GM21423 (cell line): Measurements from ENCODE around the gene VSTM4.

Experiments used
- ATAC-seq: cut with Tn5 transposase; IDR thresholded peaks from one replicate; pipeline ENCODE4 v1.9.1; 2021; ENCODE audit warnings: mild to moderate bottlenecking, moderate library complexity; ENCODE audit not compliant: unreplicated experiment

Gene VSTM4

GRCh38 chr10:49075743-49076142 is 39.6 kb downstream of the VSTM4 start:
- no peak for ATAC-seq

DNA sequence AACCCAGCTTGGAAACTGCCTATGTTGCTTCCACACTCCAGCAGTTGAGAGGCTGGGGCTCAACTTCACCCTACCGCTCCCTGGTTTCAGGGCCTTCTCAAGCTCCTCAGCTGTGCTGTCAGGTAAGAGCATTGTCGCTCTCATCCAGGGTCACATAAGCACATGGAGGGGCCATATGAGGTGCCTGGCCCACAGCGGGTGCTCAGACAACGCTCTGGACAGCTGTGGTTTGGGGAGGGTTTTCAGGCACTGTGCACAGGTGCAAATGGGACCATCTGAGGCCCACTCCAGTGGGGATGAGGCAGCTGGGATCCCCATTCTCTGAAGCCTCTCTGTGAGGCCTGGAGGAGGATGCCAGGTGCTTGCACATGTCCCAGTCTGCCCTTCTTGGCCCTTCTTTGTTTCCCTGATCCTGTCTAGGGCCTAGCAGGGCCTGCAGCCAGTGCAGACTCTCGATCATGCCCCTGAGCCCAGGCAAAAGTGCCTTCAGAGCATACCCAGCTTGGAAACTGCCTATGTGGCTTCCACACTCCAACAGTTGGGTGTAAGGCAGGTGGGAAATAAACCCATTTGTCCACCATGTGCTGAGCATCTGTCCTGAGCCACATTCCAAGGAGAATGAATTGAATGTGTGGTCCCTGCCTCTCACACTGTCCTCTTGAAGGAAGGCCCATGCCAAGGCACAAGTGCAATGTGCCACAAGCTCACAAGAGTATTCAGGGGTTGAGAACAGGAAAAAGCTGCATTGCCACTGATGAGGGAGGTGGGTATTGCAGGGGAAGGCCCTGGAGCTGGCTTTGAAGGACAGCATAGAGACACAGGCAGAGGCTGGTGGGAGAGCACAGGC is 40.3 kb downstream of the VSTM4 start:
- no peak for ATAC-seq

GRCh38 chr10:49072166-49072885 is 43.0 kb downstream of the VSTM4 start:
- no peak for ATAC-seq

DNA sequence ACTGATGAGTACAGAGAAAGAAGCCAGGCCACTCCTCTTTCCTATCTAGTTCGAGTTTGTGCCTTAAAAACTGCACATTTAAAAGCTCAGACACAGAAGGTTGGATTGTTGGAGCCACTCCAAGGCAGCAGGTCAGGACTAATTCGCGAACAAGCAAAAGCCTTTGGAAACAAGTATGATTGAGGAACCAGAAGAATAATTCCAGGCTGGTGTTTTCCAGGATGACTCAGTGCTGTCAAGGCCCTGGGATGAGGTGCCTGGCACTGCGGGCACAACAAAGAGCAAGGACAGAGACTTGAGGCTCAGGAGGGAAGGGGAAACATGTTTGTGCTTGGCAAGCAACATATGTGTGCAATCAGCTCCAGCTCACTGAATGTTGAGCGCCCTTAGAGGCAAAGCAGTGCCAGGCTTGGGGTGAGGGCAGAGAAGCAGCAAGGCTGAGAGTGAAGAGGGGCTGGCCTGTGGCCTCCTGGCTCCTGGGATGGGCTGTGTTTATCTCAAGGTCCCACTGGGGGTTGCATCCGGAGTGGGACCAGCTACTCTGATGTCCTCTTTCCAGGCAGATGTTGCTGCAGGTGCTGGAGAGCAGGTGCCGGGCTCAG is 44.1 kb downstream of the VSTM4 start:
- ATAC-seq = no peak

DNA sequence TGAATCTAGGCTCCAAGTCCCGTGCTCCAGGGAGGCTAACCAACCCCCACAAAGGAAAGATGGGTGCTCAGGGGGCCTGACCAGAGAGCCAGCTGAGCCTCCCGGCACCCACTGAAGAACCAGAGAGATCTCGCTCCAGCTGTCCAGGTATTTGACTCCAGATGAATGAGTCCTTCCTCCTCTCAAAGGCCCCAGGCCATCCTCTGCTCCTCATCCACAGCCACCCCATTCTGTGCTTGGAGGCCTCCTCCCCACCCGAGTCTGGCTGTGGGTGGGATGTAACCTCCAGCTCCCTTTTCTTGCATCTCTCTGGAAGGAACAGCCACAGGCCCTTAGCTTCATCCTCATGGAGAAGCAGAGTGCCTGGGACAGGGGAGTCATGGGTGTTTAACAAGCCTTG is 44.6 kb downstream of the VSTM4 start:
- ATAC-seq = no peak

- no peak for ATAC-seq
Observed at GRCh38 chr10:49068672-49069217, 46.6 kb downstream of the VSTM4 start.

DNA sequence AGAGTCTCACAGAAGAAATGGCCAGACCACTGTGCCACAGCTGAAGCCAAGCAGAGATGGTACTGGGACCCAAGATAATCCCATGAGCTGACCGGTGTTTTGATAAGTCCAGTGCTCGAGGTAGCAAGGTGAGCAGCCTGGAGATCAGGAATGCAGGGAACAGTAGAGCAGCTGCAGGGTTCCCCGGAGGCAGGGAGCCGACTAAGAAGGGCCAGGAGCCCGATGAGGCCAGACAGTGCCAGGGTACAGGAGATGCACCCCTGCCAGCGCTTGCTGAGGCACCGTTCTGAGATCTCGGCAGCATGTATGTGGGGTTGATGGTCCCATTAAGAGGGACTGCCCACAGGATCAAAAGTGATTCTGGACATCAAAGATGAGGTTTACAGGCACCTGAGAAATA is 47.1 kb downstream of the VSTM4 start:
- ATAC-seq = no peak

- ATAC-seq = no peak
Observed at GRCh38 chr10:49066944-49067730, 48.2 kb downstream of the VSTM4 start.

GRCh38 chr10:49062229-49062628 is 53.1 kb downstream of the VSTM4 start:
- ATAC-seq = no peak

- ATAC-seq = no peak
Observed at GRCh38 chr10:49061667-49062066, 53.7 kb downstream of the VSTM4 start.

DNA sequence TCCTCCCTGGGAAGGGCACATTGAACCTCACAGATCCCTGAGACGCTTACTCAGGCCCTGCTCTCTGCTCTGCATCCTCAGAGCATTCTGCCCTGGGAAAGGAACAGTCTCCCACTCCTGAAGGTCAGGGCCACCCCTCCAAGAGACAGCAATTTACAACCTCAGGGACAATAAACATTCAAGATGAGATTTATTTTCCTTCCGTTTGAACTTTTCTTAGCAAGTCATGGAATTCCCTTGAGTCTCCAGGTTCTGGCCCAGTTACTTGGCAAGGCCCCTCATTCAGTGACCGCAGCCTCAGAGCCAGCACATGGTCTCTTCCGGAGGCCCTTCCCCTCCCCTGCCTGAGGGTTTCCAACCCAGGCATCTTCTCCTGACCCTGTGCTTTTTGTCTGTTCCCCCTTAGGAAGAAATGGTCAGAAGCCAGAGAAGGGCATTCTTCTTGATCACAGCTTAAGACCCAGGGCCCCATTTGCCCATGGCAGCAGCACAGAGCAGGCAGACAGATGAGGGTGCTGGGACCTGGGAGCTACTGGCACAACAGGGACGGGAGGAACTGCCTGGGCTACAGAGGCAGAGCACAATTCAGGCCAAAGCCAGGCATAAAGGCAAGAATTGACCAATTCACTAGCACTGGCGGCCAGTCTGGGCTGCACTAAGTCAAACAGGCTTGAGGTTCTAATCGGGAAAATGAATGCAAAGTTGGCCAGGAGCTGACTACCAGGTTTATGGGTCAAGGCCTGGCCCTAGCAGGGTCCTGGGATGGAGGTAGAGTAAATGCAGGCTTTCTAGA is 56.7 kb downstream of the VSTM4 start:
- no peak for ATAC-seq

GRCh38 chr10:49057231-49057880 is 58.0 kb downstream of the VSTM4 start:
- no peak for ATAC-seq

DNA sequence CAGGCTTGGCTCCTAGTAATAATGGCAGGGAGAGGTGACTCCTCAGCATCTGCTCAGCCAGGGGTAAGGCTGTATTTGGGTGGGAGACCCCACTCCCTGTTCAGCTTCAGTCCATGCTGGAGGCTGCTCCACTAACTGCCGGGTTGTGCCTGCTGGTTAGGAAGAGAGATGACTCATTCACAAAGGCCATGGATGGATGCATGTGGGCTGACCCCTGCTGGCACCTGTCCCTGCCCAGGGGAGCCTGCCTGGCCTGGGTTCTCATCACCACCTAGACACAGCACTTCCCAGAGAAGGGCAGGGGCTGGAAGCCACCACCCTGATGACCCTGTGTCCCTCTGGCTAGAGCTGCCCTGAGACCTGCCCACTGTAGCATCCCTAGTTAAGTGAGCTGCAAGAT is 59.0 kb downstream of the VSTM4 start:
- no peak for ATAC-seq

- ATAC-seq = no peak
Observed at GRCh38 chr10:49055221-49055849, 60.0 kb downstream of the VSTM4 start.

- ATAC-seq = no peak
Observed at GRCh38 chr10:49054753-49055152, 60.6 kb downstream of the VSTM4 start.

- ATAC-seq = no peak
Observed at GRCh38 chr10:49053998-49054692, 61.2 kb downstream of the VSTM4 start.

- peak; percentile 53 for ATAC-seq
Observed at GRCh38 chr10:49053053-49053997, 62.0 kb downstream of the VSTM4 start.
